Activated CD4-positive, alpha-beta T cell treated with anti-CD3 and anti-CD28 coated beads, Interleukin-2, amount 50 U/mL, for 24 hours (primary cell): ENCODE results near the gene CD1E.
"Not testable (repeated sequence)": the region's sequence is repeated elsewhere in the genome, so short reads cannot be mapped to it uniquely, and the experiment has no call there.

Source experiments
- DNase-seq, 2 donors: peaks; one replicate each; pipeline ENCODE4 v3.0.0-alpha.2; 2020; ENCODE audit warnings: low read depth in 1 of 2, low spot score in 1 of 2

CD1E gene

DNA sequence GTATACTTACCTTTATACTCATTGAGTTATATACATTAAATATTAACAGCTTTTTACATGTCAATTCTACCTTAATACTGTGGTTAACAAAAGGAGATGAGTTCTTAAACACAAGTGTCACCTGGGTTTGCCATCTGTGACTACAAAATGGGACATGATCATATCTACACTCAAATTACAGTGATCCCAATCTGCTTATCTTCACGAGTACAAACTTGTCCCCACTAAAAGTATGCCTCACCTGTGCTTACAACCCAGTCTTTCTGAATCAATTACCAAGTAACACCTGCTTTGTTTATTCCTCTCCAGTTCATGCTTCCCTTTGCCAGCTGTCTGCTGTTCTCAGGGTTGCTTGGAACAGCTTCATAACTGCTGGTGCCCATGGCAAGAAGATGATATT lies 8.8 kb downstream of the CD1E start:
- DNase-seq, result no peak

DNA sequence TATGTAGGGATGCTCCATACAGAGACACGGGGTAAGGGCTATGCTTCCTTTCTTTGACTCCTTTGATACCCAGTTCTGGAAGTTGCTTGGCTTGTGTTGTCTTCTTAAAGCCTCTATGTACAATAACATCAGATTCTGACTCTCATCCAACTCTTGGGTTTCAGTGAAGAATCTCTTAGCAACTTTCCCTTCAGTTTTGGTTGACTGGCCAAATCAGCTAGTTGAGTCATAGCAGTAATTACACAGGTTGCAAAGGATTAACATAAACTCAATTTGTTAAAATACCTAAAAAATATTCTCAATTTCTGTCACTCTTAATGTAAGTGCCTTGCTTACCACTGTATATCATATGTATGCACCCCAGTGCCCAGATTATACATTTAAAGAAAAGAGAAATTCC lies 9.2 kb downstream of the CD1E start:
- DNase-seq, result no peak

DNA sequence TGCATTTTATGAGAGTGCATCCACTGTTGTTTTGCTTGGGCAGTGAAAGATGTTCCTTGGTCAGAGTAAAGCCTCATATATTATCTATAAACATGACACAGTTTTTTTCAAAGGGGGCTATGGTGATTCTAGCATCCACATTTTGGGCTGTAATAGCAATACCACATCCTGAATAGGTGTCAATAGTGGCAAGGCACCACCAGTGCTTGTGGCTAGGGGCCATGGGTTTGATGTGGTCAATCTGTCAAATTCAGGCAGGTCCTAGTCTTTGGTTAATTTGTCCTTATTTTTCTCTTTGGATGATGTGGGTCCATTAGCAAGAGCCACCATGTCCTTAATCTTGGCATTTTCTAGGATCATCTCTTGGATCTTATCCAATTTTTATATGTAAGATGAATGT lies 13.1 kb downstream of the CD1E start:
- DNase-seq, result no peak

DNA sequence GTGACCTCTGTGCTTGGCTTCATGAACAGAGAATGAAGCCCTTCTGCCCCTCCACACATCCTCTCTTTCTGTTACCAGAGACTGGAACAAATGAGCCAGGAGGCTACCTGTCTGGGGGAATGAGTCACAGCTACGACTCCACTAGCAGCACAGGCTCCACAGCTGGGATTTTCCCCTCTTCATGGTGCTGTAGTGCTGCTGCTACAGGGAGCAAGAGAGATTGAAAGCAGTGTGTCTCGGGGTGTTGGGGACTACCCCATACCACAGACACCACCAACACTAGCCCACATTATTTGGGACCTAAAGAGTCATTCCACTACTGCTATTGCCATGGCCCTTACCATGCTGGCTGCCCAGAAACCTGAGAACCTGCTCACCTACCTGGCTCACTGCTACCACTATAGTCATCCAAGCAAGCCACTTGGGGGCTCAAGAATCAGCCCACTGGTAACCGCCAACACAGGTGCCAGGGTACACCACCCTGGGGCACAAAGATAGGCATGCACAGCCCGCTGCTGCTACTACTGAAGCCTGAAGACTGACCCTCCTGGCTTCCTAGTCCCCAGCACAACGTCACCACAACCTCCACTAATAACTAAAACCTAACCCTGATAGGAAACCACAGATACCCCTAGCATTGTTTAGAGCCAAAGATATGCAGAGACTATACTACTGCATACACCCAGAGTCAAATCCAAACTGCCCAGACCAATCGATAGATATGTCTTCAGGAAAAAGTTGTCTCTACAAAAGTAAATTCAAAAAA lies 17.7 kb downstream of the CD1E start:
- DNase-seq, result peak in 1 of 2 donors; percentile 30

DNA sequence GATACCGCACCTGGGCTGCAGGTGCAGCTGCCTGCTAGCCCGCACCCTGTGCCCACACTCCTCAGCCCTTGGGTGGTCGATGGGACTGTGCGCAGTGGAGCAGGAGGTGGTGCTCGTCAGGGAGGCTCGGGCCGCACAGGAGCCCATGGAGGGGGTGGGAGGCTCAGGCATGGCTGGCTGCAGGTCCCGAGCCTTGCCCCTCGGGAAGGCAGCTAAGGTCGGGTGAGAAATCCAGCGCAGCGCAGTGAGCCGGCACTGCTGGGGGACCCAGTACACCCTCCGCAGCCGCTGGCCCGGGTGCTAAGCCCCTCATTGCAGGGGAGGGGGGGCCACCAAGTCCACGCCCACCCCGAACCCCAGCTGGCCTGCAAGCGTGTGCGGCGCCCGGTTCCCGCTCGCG lies 20.4 kb downstream of the CD1E start:
- DNase-seq, result not testable (repeated sequence)

DNA sequence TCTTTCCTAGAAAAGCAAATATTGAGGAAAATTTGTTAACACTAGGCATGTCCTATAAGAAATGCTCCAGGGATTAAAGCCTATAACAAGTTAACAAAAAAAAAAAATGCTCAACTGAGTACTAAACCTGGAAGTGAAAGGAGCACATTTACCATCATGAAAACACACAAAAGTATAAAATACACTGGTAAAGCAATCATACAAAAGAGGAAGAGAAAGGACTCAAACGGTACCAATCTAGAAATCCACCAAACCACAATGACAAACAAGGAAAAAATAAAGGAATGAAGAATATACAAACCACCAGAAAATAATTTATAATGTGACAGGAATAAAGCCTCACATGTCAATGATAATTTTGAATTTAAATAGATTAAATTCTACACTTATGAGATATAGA lies 21.2 kb downstream of the CD1E start:
- DNase-seq, result no peak

DNA sequence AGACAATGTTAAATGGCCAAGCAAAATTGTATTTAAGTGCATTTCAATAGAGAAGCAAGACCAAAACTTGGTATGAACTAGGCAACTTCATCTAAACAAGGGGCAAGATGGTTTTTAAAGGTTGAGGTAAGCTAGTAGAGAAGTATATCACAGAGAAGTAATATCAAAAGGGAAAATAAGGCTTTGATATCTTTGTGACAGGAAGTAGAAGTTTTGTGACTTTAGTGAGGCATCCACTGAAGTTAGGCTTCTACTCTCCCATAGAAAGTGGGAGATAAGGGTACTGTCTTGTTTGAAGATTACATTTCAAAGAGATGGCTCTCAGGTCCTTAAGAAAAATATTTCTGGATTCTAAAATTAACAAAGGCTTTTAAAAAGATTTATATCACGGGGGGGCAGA lies 36.6 kb downstream of the CD1E start:
- no peak for DNase-seq

DNA sequence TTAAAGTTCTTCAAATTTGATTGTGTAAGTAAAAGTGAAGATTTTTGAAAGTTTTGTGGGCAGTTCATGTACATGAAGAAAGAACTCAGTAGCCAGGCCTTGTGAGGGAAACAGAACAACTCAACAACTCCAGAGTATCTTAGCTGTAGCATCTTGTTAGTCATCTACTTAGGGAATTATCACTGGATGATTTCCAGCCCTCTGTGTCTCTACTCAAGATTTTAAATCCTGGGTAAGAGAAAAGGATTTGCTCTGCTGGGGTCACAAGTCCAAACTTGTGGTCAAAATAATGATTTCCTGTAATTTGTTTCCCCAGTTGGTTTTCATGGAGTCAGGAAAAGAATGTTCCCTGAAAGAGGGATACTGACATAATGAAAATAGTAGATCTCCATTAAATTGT lies 37.4 kb downstream of the CD1E start:
- no peak for DNase-seq

DNA sequence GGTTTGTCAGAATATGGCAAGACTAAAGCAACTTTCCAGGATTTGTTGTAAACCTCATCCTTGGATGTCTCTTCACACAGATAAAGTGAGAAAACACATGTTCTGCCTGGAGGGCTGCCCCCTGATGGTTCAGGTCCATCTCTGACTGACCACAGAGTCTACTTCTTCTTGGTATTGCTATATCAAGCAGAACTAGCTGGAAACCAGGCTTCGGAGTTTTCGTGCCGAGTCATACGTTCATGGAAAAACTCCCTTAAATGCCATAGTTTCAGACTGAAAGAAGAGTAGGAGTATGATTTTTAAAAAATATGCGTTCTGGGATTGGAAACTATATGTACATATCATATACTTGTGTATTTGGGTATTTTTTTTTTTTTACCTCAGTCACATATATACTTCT lies 39.8 kb downstream of the CD1E start:
- DNase-seq, result no peak

DNA sequence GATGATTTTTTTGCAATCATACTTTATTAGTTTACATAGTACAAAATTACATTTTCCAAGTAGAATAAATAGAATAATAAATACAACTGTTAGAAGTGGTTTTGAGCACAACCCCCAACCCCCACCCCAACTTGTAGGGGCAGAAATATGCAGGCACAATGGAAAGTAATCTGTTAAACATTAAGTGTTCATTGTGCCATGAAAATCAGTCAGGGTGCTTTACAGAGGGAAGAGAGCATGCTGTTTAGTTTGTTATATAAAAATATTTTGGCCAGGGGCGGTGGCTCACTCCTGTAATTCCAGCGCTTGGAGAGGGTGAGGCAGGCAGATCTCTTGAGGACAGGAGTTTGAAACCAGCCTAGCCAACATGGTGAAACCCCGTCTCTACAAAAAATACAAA lies 43.0 kb downstream of the CD1E start:
- no peak for DNase-seq

DNA sequence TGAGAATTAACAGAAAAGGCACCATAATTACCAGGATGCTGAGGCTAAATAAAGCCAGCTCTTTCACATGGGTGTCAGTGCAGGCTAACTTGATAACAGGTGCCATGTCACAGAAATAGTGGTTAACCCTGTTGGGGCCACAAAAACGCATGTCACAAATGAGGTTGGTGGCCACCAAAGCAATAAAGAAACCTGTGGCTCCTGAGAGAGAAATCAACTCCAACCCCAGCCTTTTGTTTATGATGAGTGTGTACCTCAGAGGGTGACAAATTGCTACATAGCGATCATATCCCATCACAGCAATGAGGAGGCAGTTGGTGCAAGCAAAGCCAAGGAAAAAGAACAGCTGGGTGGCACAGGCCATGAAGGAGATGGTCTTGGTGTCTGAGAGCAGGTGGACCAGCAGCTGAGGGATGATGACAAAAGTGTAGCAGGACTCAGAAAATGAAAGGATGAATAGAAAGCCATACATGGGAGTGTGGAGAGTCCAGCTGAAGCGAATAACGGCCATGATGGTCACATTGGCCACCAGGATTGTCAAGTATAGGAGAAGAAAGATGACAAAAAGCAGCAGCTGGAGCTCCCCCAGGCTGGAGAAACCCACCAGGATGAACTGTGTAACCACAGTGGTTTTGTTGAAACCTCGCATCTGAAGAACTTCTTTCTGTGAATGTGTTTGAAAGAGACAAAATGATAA lies 45.3 kb downstream of the CD1E start, which contains the start of gene OR10T2:
Gene OR10T2 (minus strand): TSS at position 649 of the 697 bp plus-strand sequence. CDS start 0 bp downstream, at position 649.
- no peak for DNase-seq

DNA sequence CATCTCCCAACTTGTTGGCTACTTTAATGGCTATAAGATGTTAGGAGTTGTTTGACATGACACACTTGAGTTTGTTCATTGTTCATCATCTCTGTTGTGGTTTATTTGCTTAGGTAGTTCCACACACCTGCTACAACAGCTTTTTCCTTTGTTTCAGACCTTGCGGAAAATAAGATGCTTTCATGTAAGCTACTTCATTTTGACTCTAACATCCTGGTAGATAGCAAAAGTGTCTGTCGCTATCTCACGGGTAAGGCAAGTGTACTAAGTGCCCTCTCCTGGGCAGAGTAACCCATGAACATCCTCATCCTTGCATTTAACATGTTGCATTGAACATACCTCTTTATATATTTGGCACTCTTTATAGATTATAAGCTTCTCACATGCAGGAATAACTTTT lies 47.2 kb downstream of the CD1E start:
- no peak for DNase-seq

DNA sequence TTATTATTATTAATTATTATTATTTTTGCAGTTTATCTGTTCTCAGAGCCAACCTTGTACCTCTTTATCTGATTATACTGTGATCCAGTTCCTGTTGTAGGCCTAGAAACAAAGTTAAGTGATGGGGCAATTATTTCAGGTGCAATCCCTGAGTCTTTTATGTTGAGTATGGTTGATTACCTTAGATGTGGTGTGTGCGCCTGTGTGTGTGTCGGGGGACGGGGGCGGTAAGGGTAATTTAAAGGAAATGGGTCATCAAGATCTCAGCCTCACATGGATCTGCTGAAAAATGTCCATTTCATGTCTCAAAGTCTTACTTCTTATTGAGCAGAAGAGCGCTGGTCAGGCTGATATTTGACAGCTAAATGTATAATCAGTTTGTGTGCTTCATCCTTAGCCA lies 53.4 kb downstream of the CD1E start:
- DNase-seq, result no peak
